ENCODE results near the gene ATP6V1C2. TPM values are rescaled to one million over a fixed set of nuclear protein-coding genes. Genes with fewer than 3 reads are reported as not detected.
A peak's percentile ranks its signal among the peaks of the same experiment; 100 is the strongest.

Gene ATP6V1C2
- total and polyA plus RNA-seq, 2 donors (not counting 3 experiments of a cell fraction or from before 2014, with no cell fraction given): 0.03 to 0.13 TPM

DNA sequence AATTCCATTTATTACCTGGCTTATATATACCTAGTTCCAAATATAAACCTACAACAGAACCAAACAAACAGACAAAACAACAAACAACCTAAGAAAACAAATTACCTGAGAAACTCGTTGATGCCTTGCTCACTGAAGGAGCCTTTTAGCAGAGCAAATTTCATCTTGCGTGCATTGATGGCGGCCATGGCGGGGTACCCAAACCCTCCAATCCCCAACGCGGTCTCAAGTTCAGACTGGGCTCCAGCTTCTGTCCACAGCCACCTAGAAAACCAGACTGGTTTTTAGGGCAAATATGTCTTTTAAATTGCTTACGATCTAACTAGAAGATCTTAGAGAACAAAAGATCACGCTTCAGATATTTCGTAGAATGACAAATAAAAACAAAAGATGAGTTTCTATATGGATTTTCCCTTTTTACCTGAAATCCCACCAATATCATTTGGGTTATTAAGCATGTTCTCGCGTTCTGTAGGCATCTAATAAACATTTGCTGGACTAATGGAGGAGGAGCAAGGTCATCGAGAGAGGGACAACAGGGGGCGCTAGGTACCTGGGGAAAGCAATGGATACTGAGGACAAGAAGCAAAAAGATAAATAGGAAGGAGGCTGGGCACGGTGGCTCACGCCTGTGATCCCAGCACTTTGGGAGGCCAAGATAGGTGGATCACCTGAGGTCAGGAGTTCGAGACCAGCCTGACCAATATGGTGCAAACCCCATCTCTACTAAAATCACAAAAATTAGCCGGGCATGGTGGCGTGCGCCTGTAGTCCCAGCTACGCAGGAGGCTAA lies 65.9 kb downstream of the ATP6V1C2 start:
- Histone ChIP-seq H3K27me3 (ENCODE audit: control insufficient read depth in 2 of 2, insufficient read depth in 2 of 2, low read length in 2 of 2) (no peaks in the 10 kb centered on the region), H3K4me1 (ENCODE audit: control insufficient read depth, extremely low read depth, insufficient read depth, low read length) (peaks cover 14% of the 10 kb centered on the region), H3K9me3 (replicated peaks; ENCODE audit: control insufficient read depth, insufficient read depth, low read length) (no peaks in the 10 kb centered on the region), H3K36me3 (ENCODE audit: control insufficient read depth in 2 of 2, extremely low read depth in 1 of 2, insufficient read depth in 2 of 2, low read length in 2 of 2) (peaks cover 35 to 60% of the 10 kb centered on the region in 2 experiments), H3K9me1 (replicated peaks; ENCODE audit: control insufficient read depth, extremely low read depth, insufficient read depth, low read length) (no peaks in the 10 kb centered on the region), H3K9ac (replicated peaks; ENCODE audit: extremely low read depth, insufficient read depth, low read length) (no peak overlapping the region), H2AFZ (ENCODE audit: low read depth, low read length) (no peak overlapping the region), H4K20me1 (replicated peaks; ENCODE audit: control insufficient read depth, extremely low read depth, insufficient read depth, low read length) (no peaks in the 10 kb centered on the region), H3K27ac (ENCODE audit: insufficient read depth, low read depth, low read length) (no peak overlapping the region), H3K4me2 (ENCODE audit: insufficient read depth, low read length) (no peak overlapping the region), H3K79me2 (ENCODE audit: control insufficient read depth, insufficient read depth, low read length) (peaks cover 8% of the 10 kb centered on the region), H3K4me3 (replicated peaks in 1 of 3; ENCODE audit: insufficient read depth in 1 of 3, low read depth in 1 of 3, low read length in 3 of 3) (no peak overlapping the region)
- ChIA-PET CTCF (interaction anchor here (0.6 to 1.1 kb wide), 2 partner anchors 45 to 603 kb away, joined by 3 to 4 read pairs; no protein-coding TSS in a partner anchor), POLR2A (no interaction called here)
- dilution Hi-C loops (cut with MboI; ENCODE audit: extremely low pct_ligation_motif_present, low sequenced_read_pairs) (no loop called here), intact Hi-C loops (cut with micrococcal nuclease) (loop anchor here (1.0 to 2.0 kb wide), 2 partner anchors 24 to 79 kb away; no protein-coding TSS in a partner anchor)
- FAIRE-seq (peak; percentile 60), DNase-seq (ENCODE audit: low read depth, low spot score) (peak; percentile 26)
- no peak for TF ChIP-seq EZH2 (IDR thresholded peaks at IDR 0.05; ENCODE audit: borderline replicate concordance, low read depth, low read length, severe bottlenecking)
- TF ChIP-seq, protein P1, sequence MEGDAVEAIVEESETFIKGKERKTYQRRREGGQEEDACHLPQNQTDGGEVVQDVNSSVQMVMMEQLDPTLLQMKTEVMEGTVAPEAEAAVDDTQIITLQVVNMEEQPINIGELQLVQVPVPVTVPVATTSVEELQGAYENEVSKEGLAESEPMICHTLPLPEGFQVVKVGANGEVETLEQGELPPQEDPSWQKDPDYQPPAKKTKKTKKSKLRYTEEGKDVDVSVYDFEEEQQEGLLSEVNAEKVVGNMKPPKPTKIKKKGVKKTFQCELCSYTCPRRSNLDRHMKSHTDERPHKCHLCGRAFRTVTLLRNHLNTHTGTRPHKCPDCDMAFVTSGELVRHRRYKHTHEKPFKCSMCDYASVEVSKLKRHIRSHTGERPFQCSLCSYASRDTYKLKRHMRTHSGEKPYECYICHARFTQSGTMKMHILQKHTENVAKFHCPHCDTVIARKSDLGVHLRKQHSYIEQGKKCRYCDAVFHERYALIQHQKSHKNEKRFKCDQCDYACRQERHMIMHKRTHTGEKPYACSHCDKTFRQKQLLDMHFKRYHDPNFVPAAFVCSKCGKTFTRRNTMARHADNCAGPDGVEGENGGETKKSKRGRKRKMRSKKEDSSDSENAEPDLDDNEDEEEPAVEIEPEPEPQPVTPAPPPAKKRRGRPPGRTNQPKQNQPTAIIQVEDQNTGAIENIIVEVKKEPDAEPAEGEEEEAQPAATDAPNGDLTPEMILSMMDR (IDR thresholded peaks at IDR 0.05; ENCODE audit: extremely low read depth in 1 of 2, insufficient read depth in 1 of 2, low read depth in 1 of 2, low read length in 2 of 2): peak; percentile 20 to 34
- no TSS peak for BruUV-seq (replicated peaks)

DNA sequence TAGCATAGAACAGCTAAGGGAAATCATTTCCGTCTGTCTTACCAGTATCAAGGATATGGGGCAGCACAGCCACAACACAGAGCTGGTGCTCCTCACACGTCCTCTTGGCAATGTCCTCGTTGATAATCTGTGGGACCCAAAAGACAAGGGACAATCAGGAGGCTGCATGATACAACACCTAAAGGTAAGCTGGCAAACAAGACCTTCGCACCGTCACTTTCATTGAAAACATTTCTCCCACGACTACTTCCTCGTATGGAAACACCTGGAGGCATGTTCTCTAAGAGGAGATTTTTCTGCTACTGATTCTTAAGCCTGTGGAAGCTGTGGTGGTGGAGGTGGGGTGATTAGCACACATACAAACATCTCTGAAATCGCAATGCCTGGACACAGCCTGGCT lies 67.4 kb downstream of the ATP6V1C2 start:
- H3K4me3 ChIP-seq (replicated peaks in 1 of 3; ENCODE audit: insufficient read depth in 1 of 3, low read depth in 1 of 3, low read length in 3 of 3): no peak overlapping the region
- dilution Hi-C loops (cut with MboI; ENCODE audit: extremely low pct_ligation_motif_present, low sequenced_read_pairs) (no loop called here), intact Hi-C loops (cut with micrococcal nuclease) (no loop called here)
- no peaks in the 10 kb centered on the region for H3K9me3 ChIP-seq (replicated peaks; ENCODE audit: control insufficient read depth, insufficient read depth, low read length)
- H3K9me1 ChIP-seq (replicated peaks; ENCODE audit: control insufficient read depth, extremely low read depth, insufficient read depth, low read length): no peaks in the 10 kb centered on the region
- H3K9ac ChIP-seq (replicated peaks; ENCODE audit: extremely low read depth, insufficient read depth, low read length): no peak overlapping the region
- peaks cover 41 to 54% of the 10 kb centered on the region in 2 experiments for H3K36me3 ChIP-seq (ENCODE audit: control insufficient read depth in 2 of 2, extremely low read depth in 1 of 2, insufficient read depth in 2 of 2, low read length in 2 of 2)
- no peak for DNase-seq (ENCODE audit: low read depth, low spot score)
- H3K79me2 ChIP-seq (ENCODE audit: control insufficient read depth, insufficient read depth, low read length): peaks cover 6% of the 10 kb centered on the region
- POLR2A ChIA-PET: interaction anchor here (0.9 kb wide), 1 partner anchor 11 kb away, joined by 4 read pairs; no protein-coding TSS in a partner anchor
- TF ChIP-seq JUN (IDR thresholded peaks at IDR 0.05; ENCODE audit: borderline replicate concordance, insufficient read depth, insufficient read length, low read depth) (no peak), POLR2AphosphoS5 (IDR thresholded peaks at IDR 0.05; ENCODE audit: insufficient read depth, low read depth, low read length) (no peak), POLR2A (IDR thresholded peaks at IDR 0.05; ENCODE audit: low read depth, low read length) (no peak), MYC (IDR thresholded peaks at IDR 0.05; ENCODE audit: low read depth, low read length) (no peak), GATA2 (IDR thresholded peaks at IDR 0.05; ENCODE audit: insufficient read depth, insufficient read length, low read depth, low read length) (no peak), FOS (IDR thresholded peaks at IDR 0.05; ENCODE audit: borderline replicate concordance, insufficient read depth, low read length) (no peak), EZH2 (IDR thresholded peaks at IDR 0.05; ENCODE audit: borderline replicate concordance, low read depth, low read length, severe bottlenecking) (no peak)
- TF ChIP-seq, protein P2, sequence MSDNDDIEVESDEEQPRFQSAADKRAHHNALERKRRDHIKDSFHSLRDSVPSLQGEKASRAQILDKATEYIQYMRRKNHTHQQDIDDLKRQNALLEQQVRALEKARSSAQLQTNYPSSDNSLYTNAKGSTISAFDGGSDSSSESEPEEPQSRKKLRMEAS (IDR thresholded peaks at IDR 0.05; ENCODE audit: insufficient read depth, insufficient read length): no peak
- TF ChIP-seq, protein P1 (IDR thresholded peaks at IDR 0.05; ENCODE audit: extremely low read depth in 1 of 2, insufficient read depth in 1 of 2, low read depth in 1 of 2, low read length in 2 of 2): no peak
- no peak overlapping the region for H3K4me2 ChIP-seq (ENCODE audit: insufficient read depth, low read length)
- no peaks in the 10 kb centered on the region for H3K27me3 ChIP-seq (ENCODE audit: control insufficient read depth in 2 of 2, insufficient read depth in 2 of 2, low read length in 2 of 2)
- H2AFZ ChIP-seq (ENCODE audit: low read depth, low read length): no peak overlapping the region
- H3K4me1 ChIP-seq (ENCODE audit: control insufficient read depth, extremely low read depth, insufficient read depth, low read length): peaks cover 9% of the 10 kb centered on the region
- FAIRE-seq: no peak
- H3K27ac ChIP-seq (ENCODE audit: insufficient read depth, low read depth, low read length): no peak overlapping the region
- CTCF ChIA-PET: interaction anchor here (0.6 to 1.4 kb wide), 3 partner anchors 29 to 79 kb away, joined by 3 to 4 read pairs (median 3); no protein-coding TSS in a partner anchor
- no peaks in the 10 kb centered on the region for H4K20me1 ChIP-seq (replicated peaks; ENCODE audit: control insufficient read depth, extremely low read depth, insufficient read depth, low read length)
- no TSS peak for BruUV-seq (replicated peaks)

Measured in endothelial cell of umbilical vein (primary cell).